Measurements from ENCODE around the gene SELENOO. TPM values are rescaled to one million over a fixed set of nuclear protein-coding genes. Genes with fewer than 3 reads are reported as not detected.

Gene SELENOO
- total RNA-seq, 1 donor from 2014 or later: 24.5 TPM

DNA sequence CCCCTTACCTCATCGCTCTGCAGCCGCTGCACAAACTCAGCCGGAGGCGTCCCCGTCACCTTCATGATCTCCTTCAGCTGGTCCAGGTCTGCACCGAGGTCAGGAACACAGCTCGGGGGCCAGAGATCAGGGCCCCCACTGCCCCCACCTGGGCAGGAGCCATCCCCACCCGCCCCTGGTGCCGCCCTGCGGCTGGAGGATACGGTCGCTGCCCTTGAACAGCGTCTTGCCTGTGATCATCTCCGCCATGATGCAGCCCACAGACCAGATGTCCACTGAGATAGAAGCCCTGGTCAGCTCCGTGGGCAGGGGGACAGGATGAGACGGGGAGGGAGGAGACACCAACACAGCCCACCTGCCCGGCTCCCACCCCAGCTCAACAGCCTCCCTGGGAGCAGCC, 54.8 kb downstream of the SELENOO start:
- H3K9me3 Mint-ChIP-seq: no peaks in the 10 kb centered on the region
- H3K27me3 Mint-ChIP-seq (ENCODE audit: low read depth): no peaks in the 10 kb centered on the region
- H3K4me1 Mint-ChIP-seq: no peaks in the 10 kb centered on the region
- DNase-seq (ENCODE audit: low read depth, low spot score): no peak
- H3K36me3 Mint-ChIP-seq (ENCODE audit: low read depth): no peaks in the 10 kb centered on the region
- H3K4me3 Mint-ChIP-seq: no peak overlapping the region
- TF ChIP-seq, protein P1, sequence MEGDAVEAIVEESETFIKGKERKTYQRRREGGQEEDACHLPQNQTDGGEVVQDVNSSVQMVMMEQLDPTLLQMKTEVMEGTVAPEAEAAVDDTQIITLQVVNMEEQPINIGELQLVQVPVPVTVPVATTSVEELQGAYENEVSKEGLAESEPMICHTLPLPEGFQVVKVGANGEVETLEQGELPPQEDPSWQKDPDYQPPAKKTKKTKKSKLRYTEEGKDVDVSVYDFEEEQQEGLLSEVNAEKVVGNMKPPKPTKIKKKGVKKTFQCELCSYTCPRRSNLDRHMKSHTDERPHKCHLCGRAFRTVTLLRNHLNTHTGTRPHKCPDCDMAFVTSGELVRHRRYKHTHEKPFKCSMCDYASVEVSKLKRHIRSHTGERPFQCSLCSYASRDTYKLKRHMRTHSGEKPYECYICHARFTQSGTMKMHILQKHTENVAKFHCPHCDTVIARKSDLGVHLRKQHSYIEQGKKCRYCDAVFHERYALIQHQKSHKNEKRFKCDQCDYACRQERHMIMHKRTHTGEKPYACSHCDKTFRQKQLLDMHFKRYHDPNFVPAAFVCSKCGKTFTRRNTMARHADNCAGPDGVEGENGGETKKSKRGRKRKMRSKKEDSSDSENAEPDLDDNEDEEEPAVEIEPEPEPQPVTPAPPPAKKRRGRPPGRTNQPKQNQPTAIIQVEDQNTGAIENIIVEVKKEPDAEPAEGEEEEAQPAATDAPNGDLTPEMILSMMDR (conservative IDR thresholded peaks at IDR 0.05): no peak
- H3K27ac Mint-ChIP-seq (ENCODE audit: unreplicated experiment): no peak overlapping the region

DNA sequence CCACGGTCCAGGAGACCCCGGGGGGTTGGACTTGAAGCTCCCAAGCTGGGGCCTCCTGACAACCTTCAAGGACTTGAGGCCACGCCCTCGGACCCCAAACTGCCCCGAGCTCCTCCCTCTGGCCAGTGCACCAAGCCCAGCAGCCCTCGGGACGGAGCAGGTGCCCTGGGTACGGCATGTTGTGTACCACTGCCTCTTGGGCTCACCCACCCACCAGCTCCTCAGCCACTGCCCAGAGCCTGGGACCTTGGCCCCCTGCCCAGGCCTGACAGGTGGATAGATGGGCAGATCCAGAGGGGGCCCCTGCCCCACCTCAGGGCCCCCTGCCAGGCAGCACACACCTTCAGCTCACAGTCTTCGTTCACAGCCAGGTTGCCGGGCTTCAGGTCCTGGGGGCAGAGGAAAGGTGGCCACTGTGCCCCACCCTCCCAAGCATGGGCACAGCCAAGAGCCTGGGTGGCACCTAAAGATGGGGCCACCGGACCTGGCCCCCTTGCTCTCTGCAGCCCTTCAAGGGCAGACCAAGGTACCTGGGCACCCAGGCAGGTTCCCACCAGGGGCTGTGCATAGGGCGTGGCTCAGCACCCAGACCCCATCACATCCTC, 55.5 kb downstream of the SELENOO start:
- no peaks in the 10 kb centered on the region for H3K36me3 Mint-ChIP-seq (ENCODE audit: low read depth)
- H3K27ac Mint-ChIP-seq (ENCODE audit: unreplicated experiment): no peak overlapping the region
- no peak overlapping the region for H3K4me3 Mint-ChIP-seq
- H3K4me1 Mint-ChIP-seq: no peaks in the 10 kb centered on the region
- no peaks in the 10 kb centered on the region for H3K9me3 Mint-ChIP-seq
- TF ChIP-seq, protein P1 (conservative IDR thresholded peaks at IDR 0.05): no peak
- no peak for DNase-seq (ENCODE audit: low read depth, low spot score)
- H3K27me3 Mint-ChIP-seq (ENCODE audit: low read depth): no peaks in the 10 kb centered on the region

DNA sequence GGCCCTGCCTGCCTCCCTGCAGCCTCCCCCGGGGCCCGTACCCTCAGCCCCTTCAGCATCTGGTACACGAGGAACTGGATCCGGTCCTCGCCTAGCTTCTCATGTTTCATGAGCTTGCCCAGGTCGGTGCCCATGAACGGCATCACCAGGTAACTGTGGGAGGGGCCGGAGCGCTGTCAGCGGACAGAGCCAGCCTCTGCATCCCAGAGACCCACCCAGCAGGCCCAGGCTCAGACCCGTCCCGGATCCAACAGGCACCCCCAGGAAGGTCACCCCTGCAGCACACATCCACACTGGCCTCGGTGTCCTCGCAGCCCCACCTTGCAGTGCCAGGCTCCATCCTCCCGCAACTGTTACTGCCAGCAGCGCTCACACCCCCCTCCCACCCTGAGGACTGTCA, 56.2 kb downstream of the SELENOO start:
- Mint-ChIP-seq H3K4me1 (peaks cover 1% of the 10 kb centered on the region), H3K27me3 (ENCODE audit: low read depth) (no peaks in the 10 kb centered on the region), H3K36me3 (ENCODE audit: low read depth) (no peaks in the 10 kb centered on the region), H3K27ac (ENCODE audit: unreplicated experiment) (no peak overlapping the region), H3K4me3 (no peak overlapping the region), H3K9me3 (no peaks in the 10 kb centered on the region)
- TF ChIP-seq, protein P1 (conservative IDR thresholded peaks at IDR 0.05): no peak
- no peak for DNase-seq (ENCODE audit: low read depth, low spot score)

DNA sequence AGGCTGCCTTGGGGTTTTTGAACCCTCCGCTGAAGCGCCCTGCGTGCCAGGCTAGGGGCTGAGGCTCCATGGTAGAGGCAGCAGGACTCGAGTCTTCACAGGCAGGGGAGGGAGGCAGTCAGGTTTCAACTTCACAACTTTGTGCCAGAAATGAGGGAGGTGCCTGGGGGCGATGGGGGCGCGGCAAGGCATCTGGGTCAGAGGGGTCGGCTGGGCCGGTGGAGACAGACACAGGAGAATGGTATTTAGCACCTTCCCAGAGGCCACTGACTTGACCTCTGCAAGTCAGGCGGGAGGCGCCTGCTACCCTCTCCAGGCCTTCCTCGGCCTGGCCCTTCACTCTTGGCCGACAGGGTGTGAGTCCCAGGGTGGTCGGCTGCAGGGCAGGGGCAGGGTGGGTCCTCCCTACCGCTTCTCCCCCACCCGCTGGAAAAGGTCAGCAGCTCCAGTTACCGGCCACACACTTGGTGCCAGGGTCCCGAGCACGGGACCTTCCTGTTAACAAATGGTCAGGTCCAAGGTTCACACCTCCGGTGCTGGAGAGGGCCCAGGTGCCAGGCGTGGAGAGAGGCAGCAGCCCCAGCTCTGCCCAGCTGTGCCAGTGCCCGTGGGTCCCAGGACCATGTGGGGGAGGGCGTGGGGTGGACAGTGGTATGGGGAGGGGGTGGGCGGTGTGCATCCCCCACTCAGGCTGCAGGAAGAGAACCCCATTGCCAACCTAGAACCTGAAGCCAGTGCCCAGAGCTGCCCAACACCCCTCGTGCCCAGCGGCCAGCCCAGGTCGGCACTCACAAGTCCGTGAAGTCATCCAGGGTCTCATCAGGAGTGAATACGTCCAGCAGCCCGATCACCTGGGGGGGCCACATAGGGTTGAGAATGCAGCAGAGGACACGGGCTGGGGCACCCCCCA, 56.9 kb downstream of the SELENOO start:
- Mint-ChIP-seq H3K27me3 (ENCODE audit: low read depth) (no peaks in the 10 kb centered on the region), H3K9me3 (no peaks in the 10 kb centered on the region), H3K36me3 (ENCODE audit: low read depth) (no peaks in the 10 kb centered on the region), H3K27ac (ENCODE audit: unreplicated experiment) (no peak overlapping the region), H3K4me1 (peaks cover 5% of the 10 kb centered on the region), H3K4me3 (no peak overlapping the region)
- no peak for DNase-seq (ENCODE audit: low read depth, low spot score)
- TF ChIP-seq, protein P1 (conservative IDR thresholded peaks at IDR 0.05): no peak

DNA sequence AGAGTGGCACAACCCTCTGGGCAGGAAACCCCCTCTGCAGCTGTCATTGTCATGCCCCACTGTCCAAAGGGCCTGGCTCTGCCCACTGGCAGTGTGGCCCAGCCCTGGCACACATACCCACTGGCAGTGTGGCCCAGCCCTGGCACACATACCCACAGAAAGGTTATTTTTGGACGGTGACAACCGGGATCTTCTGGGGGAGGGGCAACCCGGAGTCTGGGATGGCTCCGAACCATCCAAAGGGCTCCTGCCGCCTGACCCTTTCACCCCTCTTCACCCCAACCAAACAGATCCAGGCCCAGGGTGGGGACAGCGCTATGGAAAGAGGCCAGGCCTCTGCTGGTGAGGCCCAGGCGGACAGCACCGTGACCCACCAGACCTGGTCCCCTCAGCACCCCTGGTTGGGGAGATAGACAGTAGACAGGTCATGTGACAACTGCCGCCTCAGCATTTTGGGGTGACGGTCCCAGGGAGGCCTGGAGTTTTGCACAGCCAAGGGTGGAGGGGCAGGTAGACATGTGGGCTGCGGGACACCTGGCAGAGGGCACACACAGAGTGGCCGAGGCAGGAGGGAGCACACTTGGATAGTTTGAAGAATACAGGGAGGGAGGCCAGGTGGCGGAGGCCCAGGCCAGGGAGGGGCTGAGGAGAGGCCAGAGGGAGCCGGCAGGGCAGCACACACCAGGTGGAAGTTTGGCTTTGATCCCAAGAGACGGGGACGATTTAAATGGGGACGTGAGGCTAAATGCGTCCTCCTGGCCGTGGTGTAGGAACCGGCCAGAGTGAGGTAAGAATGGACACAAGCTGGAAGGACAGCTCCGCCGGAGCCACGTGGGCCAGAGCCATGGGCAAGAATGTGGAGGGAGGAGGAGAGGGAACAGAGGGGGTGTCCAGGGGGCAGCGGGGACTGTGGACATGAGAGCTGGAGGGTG, 57.8 kb downstream of the SELENOO start:
- Mint-ChIP-seq H3K4me3 (peak overlapping the region; percentile 71), H3K27ac (ENCODE audit: unreplicated experiment) (no peak overlapping the region), H3K9me3 (no peaks in the 10 kb centered on the region), H3K27me3 (ENCODE audit: low read depth) (no peaks in the 10 kb centered on the region), H3K4me1 (peaks cover 5% of the 10 kb centered on the region), H3K36me3 (ENCODE audit: low read depth) (no peaks in the 10 kb centered on the region)
- DNase-seq (ENCODE audit: low read depth, low spot score): no peak
- TF ChIP-seq, protein P1 (conservative IDR thresholded peaks at IDR 0.05): no peak
